Measurements from ENCODE around the gene FXYD2. TPM values are rescaled to one million over a fixed set of nuclear protein-coding genes. Genes with fewer than 3 reads are reported as not detected.

FXYD2 gene
- total RNA-seq, 3 donors from 2014 or later (not counting 1 experiment from before 2014, with no cell fraction given) = 0.75 to 0.78 TPM; not detected in 1

- peaks cover 10 to 17% of the 10 kb centered on the region in 2 donors for H3K4me1 Mint-ChIP-seq
- Histone ChIP-seq H3K27me3 (ENCODE audit: control insufficient read depth, insufficient read depth, low read length) (no peaks in the 10 kb centered on the region), H3K4me3 (ENCODE audit: low read length) (no peak overlapping the region), H3K27ac (ENCODE audit: low read length) (no peak overlapping the region), H3K4me1 (ENCODE audit: control insufficient read depth, insufficient read depth, low read length) (peaks cover 38% of the 10 kb centered on the region), H3K36me3 (ENCODE audit: control insufficient read depth, insufficient read depth, low read length) (no peaks in the 10 kb centered on the region), H3K9me3 (ENCODE audit: control insufficient read depth, insufficient read depth, low read length) (no peaks in the 10 kb centered on the region)
- peaks cover 0 to 5% of the 10 kb centered on the region in 2 donors for H3K27me3 Mint-ChIP-seq (ENCODE audit: low read depth in 2 of 2)
- ATAC-seq (no peak), DNase-seq (peak in 1 of 2 donors; percentile 3)
- H3K4me3 Mint-ChIP-seq = no peak overlapping the region
- 78% methylated on average over 8 of the region's 8 CpGs for WGBS (ENCODE audit: insufficient coverage)
- TF ChIP-seq CTCF (IDR thresholded peaks at IDR 0.05) = no peak
- no peak overlapping the region for H3K27ac Mint-ChIP-seq
- H3K9me3 Mint-ChIP-seq = no peaks in the 10 kb centered on the region
- no peaks in the 10 kb centered on the region for H3K36me3 Mint-ChIP-seq
- intact Hi-C loops (cut with micrococcal nuclease) = no loop called here
Observed at GRCh38 chr11:117838901-117839300, 14.4 kb upstream of the FXYD2 start.

- H3K27me3 ChIP-seq (ENCODE audit: control insufficient read depth, insufficient read depth, low read length) = no peaks in the 10 kb centered on the region
- Mint-ChIP-seq H3K36me3 (no peaks in the 10 kb centered on the region), H3K4me3 (peak overlapping the region; percentile 56), H3K4me1 (peaks cover 10 to 17% of the 10 kb centered on the region in 2 donors), H3K27me3 (ENCODE audit: low read depth in 2 of 2) (peaks cover 0 to 5% of the 10 kb centered on the region in 2 donors), H3K27ac (peak overlapping the region in 1 of 2 donors; percentile 40), H3K9me3 (no peaks in the 10 kb centered on the region)
- intact Hi-C loops (cut with micrococcal nuclease) = no loop called here
- peak; percentile 16 to 41 for DNase-seq
- H3K9me3 ChIP-seq (ENCODE audit: control insufficient read depth, insufficient read depth, low read length) = no peaks in the 10 kb centered on the region
- H3K27ac ChIP-seq (ENCODE audit: low read length) = no peak overlapping the region
- TF ChIP-seq CTCF (IDR thresholded peaks at IDR 0.05) = no peak
- H3K36me3 ChIP-seq (ENCODE audit: control insufficient read depth, insufficient read depth, low read length) = no peaks in the 10 kb centered on the region
- H3K4me3 ChIP-seq (ENCODE audit: low read length) = no peak overlapping the region
- H3K4me1 ChIP-seq (ENCODE audit: control insufficient read depth, insufficient read depth, low read length) = peaks cover 33% of the 10 kb centered on the region
- peak in 2 of 3 donors; percentile 31 to 61 for ATAC-seq
- WGBS (ENCODE audit: insufficient coverage) = 54% methylated on average over 8 of the region's 8 CpGs
Observed at GRCh38 chr11:117837791-117838190, 13.2 kb upstream of the FXYD2 start.

GRCh38 chr11:117837070-117837776, 12.7 kb upstream of the FXYD2 start:
- Mint-ChIP-seq H3K9me3 (no peaks in the 10 kb centered on the region), H3K27ac (peak overlapping the region in 1 of 2 donors; percentile 40), H3K36me3 (no peaks in the 10 kb centered on the region), H3K4me1 (peaks cover 10 to 21% of the 10 kb centered on the region in 2 donors), H3K27me3 (ENCODE audit: low read depth in 2 of 2) (peaks cover 0 to 10% of the 10 kb centered on the region in 2 donors), H3K4me3 (peak overlapping the region; percentile 40)
- ATAC-seq (no peak), DNase-seq (peak in 1 of 2 donors; percentile 11)
- intact Hi-C loops (cut with micrococcal nuclease) = no loop called here
- Histone ChIP-seq H3K4me3 (ENCODE audit: low read length) (no peak overlapping the region), H3K27me3 (ENCODE audit: control insufficient read depth, insufficient read depth, low read length) (no peaks in the 10 kb centered on the region), H3K4me1 (ENCODE audit: control insufficient read depth, insufficient read depth, low read length) (peaks cover 27% of the 10 kb centered on the region), H3K9me3 (ENCODE audit: control insufficient read depth, insufficient read depth, low read length) (no peaks in the 10 kb centered on the region), H3K36me3 (ENCODE audit: control insufficient read depth, insufficient read depth, low read length) (no peaks in the 10 kb centered on the region), H3K27ac (ENCODE audit: low read length) (no peak overlapping the region)
- WGBS (ENCODE audit: insufficient coverage) = 88% methylated on average over 18 of the region's 18 CpGs
- no peak for TF ChIP-seq CTCF (IDR thresholded peaks at IDR 0.05)

Data from natural killer cell (primary cell).